HepG2 (cell line): Measurements from ENCODE around the gene SMARCD1. TPM values are rescaled to one million over a fixed set of nuclear protein-coding genes. Genes with fewer than 3 reads are reported as not detected.
A peak's percentile ranks its signal among the peaks of the same experiment; 100 is the strongest.

Experiments
- CCAR2 ChIP-seq: fragments of 200-400 bp; formaldehyde crosslinking; optimal IDR thresholded peaks from 2 replicates; pipeline ENCODE3; 2018; ENCODE audit warnings: low read depth, mild to moderate bottlenecking, low read length, moderate library complexity
- ELF3 ChIP-seq: IDR thresholded peaks from 2 replicates; pipeline ENCODE4 v1.6.1; 2016; ENCODE audit warnings: missing genetic modification reagents, missing compliant biosample characterization
- FOXA3 ChIP-seq: IDR thresholded peaks from 2 replicates; pipeline ENCODE4 v1.6.1; 2016; ENCODE audit warnings: missing genetic modification reagents, missing compliant biosample characterization
- HNRNPL ChIP-seq: fragments of 200-400 bp; formaldehyde crosslinking; IDR thresholded peaks from 2 replicates; pipeline ENCODE4 v1.6.1; 2017; ENCODE audit warnings: mild to moderate bottlenecking, low read depth, low read length
- JARID2 ChIP-seq: sonication (generic); formaldehyde crosslinking; IDR thresholded peaks from 2 replicates; pipeline ENCODE4 v1.8.1; 2023; ENCODE audit warnings: missing genetic modification reagents, inconsistent platforms; ENCODE audit not compliant: insufficient replicate concordance
- MAZ ChIP-seq, 2 experiments: sonication (generic) in 1 of 2; formaldehyde crosslinking in 1 of 2; IDR thresholded peaks; 2 replicates each; pipeline versions ENCODE4 v1.5.0 to v1.6.1; 2012 to 2020; ENCODE audit warnings: low read depth in 2 of 2, mild to moderate bottlenecking in 2 of 2, borderline replicate concordance in 1 of 2, improper control_type of control experiment in 1 of 2, low read length in 1 of 2, missing genetic modification reagents in 1 of 2, moderate library complexity in 1 of 2
- MYNN ChIP-seq: sonication (generic); formaldehyde crosslinking; IDR thresholded peaks from 2 replicates; pipeline ENCODE4 v1.4.0; 2020; ENCODE audit warnings: mild to moderate bottlenecking, low read depth, missing genetic modification reagents
- NPAS2 ChIP-seq: sonication (generic); formaldehyde crosslinking; IDR thresholded peaks from 2 replicates; pipeline ENCODE4 v1.8.0; 2022; ENCODE audit warnings: mild to moderate bottlenecking, missing genetic modification reagents, borderline replicate concordance
- SAP130 ChIP-seq: IDR thresholded peaks from 2 replicates; pipeline ENCODE4 v1.6.1; 2016; ENCODE audit warnings: low read depth
- SIX4 ChIP-seq: sonication (generic); formaldehyde crosslinking; IDR thresholded peaks from 2 replicates; pipeline ENCODE4 v1.4.0; 2020; ENCODE audit warnings: missing genetic modification reagents
- SP5 ChIP-seq: IDR thresholded peaks from 2 replicates; pipeline ENCODE4 v1.6.1; 2016; ENCODE audit warnings: low read depth, borderline replicate concordance
- SSRP1 ChIP-seq: IDR thresholded peaks from 2 replicates; pipeline ENCODE4 v1.6.1; 2016; ENCODE audit warnings: control low read depth
- TBX2 ChIP-seq: sonication (generic); formaldehyde crosslinking; IDR thresholded peaks from 2 replicates; pipeline ENCODE4 v1.5.0; 2020; ENCODE audit warnings: missing genetic modification reagents, mild to moderate bottlenecking, borderline replicate concordance
- ZNF180 ChIP-seq: sonication (generic); formaldehyde crosslinking; IDR thresholded peaks from 2 replicates; pipeline ENCODE4 v1.4.0; 2020; ENCODE audit warnings: low read depth, missing genetic modification reagents, borderline replicate concordance
- ZNF263 ChIP-seq: sonication (generic); formaldehyde crosslinking; IDR thresholded peaks from 2 replicates; pipeline ENCODE4 v1.4.0; 2020; ENCODE audit warnings: missing genetic modification reagents
- ZNF264 ChIP-seq: sonication (generic); formaldehyde crosslinking; IDR thresholded peaks from 2 replicates; pipeline ENCODE4 v1.4.0; 2020; ENCODE audit warnings: missing genetic modification reagents
- ZNF615 ChIP-seq: sonication (generic); formaldehyde crosslinking; IDR thresholded peaks from 2 replicates; pipeline ENCODE4 v1.5.0; 2020; ENCODE audit warnings: mild to moderate bottlenecking, missing genetic modification reagents, borderline replicate concordance
- polyA plus RNA-seq, 8 experiments: library from polyadenylated mRNA; depleted of rRNA in 3 of 8; stranded (reverse) in 7 of 8; unstranded in 1 of 8; fragments of >200 nt; fragmentation: Illumina TruSeq in 4 of 8; extraction: Trizol in 4 of 8; gene quantifications; 2 replicates each; pipeline versions ENCODE4 v1.2.1 to v1.2.3, GENCODE V29; 2011 to 2016; ENCODE audit warnings: low read depth in 4 of 8, missing spikeins in 1 of 8, mixed read lengths in 1 of 8; ENCODE audit not compliant: insufficient read depth in 1 of 8
- total RNA-seq, 5 experiments: library from RNA; depleted of rRNA; stranded (reverse); fragments of >200 nt; fragmentation: Illumina TruSeq; extraction: Trizol; gene quantifications; 2 replicates each; pipeline ENCODE4 v1.2.3, GENCODE V29; 2016; ENCODE audit warnings: low read depth in 1 of 5
- TF ChIP-seq, protein P1 (sequence below): sonication (generic); formaldehyde crosslinking; IDR thresholded peaks from 2 replicates; pipeline ENCODE4 v1.5.0; 2020; ENCODE audit warnings: mild to moderate bottlenecking, missing genetic modification reagents, borderline replicate concordance

Gene SMARCD1
- total and polyA plus RNA-seq, 2 of the 13 experiments (the other 11 are each of a cell fraction or from before 2014, with no cell fraction given) = 51.7 to 54.6 TPM

DNA sequence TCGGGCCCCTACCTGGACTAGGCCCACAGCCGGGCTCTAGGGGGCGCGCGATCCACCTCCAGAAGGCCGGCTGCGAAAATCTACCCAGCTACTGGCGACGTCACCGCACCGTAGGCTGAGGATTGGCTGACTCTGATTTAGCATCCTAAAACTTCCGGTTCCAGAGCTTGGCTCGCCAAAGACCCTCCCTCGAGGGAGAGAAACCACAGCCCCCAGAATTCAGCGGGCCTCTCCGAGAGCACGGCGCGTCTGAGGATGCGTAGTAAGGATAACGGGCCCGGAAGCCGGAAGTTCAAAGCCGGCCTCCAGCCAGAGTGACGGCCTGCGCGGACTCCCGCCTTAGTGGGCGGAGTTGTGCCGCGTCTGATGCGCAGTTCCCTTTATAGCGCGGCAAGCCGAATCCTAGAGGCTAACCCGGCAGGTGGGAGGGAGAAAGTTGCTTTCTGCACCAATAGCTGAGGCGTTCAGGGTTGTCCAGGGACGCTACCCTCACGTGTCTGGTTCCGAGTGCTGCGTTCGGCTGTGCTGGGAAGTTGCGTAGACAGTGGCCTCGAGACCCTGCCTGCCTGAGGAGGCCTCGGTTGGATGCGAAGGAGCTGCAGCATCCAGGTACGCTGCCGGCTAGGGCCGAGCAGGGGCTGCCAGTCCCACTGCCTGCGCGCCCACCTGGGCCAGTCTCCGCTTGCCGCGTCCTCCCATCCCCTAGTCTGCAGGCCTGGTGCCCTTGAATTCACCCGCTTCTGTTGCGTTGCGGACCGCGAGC lies 26.7 kb downstream of the SMARCD1 start, which contains the start of gene COX14 (continued):
- TF ChIP-seq, protein P1, sequence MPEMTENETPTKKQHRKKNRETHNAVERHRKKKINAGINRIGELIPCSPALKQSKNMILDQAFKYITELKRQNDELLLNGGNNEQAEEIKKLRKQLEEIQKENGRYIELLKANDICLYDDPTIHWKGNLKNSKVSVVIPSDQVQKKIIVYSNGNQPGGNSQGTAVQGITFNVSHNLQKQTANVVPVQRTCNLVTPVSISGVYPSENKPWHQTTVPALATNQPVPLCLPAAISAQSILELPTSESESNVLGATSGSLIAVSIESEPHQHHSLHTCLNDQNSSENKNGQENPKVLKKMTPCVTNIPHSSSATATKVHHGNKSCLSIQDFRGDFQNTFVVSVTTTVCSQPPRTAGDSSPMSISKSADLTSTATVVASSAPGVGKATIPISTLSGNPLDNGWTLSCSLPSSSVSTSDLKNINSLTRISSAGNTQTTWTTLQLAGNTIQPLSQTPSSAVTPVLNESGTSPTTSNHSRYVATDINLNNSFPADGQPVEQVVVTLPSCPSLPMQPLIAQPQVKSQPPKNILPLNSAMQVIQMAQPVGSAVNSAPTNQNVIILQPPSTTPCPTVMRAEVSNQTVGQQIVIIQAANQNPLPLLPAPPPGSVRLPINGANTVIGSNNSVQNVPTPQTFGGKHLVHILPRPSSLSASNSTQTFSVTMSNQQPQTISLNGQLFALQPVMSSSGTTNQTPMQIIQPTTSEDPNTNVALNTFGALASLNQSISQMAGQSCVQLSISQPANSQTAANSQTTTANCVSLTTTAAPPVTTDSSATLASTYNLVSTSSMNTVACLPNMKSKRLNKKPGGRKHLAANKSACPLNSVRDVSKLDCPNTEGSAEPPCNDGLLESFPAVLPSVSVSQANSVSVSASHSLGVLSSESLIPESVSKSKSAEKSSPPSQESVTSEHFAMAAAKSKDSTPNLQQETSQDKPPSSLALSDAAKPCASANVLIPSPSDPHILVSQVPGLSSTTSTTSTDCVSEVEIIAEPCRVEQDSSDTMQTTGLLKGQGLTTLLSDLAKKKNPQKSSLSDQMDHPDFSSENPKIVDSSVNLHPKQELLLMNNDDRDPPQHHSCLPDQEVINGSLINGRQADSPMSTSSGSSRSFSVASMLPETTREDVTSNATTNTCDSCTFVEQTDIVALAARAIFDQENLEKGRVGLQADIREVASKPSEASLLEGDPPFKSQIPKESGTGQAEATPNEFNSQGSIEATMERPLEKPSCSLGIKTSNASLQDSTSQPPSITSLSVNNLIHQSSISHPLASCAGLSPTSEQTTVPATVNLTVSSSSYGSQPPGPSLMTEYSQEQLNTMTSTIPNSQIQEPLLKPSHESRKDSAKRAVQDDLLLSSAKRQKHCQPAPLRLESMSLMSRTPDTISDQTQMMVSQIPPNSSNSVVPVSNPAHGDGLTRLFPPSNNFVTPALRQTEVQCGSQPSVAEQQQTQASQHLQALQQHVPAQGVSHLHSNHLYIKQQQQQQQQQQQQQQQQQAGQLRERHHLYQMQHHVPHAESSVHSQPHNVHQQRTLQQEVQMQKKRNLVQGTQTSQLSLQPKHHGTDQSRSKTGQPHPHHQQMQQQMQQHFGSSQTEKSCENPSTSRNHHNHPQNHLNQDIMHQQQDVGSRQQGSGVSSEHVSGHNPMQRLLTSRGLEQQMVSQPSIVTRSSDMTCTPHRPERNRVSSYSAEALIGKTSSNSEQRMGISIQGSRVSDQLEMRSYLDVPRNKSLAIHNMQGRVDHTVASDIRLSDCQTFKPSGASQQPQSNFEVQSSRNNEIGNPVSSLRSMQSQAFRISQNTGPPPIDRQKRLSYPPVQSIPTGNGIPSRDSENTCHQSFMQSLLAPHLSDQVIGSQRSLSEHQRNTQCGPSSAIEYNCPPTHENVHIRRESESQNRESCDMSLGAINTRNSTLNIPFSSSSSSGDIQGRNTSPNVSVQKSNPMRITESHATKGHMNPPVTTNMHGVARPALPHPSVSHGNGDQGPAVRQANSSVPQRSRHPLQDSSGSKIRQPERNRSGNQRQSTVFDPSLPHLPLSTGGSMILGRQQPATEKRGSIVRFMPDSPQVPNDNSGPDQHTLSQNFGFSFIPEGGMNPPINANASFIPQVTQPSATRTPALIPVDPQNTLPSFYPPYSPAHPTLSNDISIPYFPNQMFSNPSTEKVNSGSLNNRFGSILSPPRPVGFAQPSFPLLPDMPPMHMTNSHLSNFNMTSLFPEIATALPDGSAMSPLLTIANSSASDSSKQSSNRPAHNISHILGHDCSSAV (CRISPR knock-in tag) = no peak
- TF ChIP-seq ZNF263 (CRISPR knock-in tag) (peak; percentile 37; the same call in 1 of the 2 replicates), MAZ (IDR thresholded peaks at IDR 0.05; ENCODE audit: borderline replicate concordance, low read depth, low read length) (0 out of 2 replicates have a peak, but pooled peaks have one; percentile 27), MAZ (CRISPR knock-in tag; IDR thresholded peaks at IDR 0.05; ENCODE audit: low read depth) (peak; percentile 76), SAP130 (CRISPR knock-in tag) (peak; percentile 96), JARID2 (no peak), ELF3 (CRISPR knock-in tag) (0 out of 2 replicates have a peak, but pooled peaks have one; percentile 49), SP5 (peak; percentile 86), NPAS2 (CRISPR knock-in tag) (no peak), TBX2 (CRISPR knock-in tag) (peak; percentile 85), ZNF264 (CRISPR knock-in tag) (peak; percentile 7; the same call in 1 of the 2 replicates), MYNN (CRISPR knock-in tag) (no peak), SIX4 (CRISPR knock-in tag) (no peak), CCAR2 (no peak), FOXA3 (CRISPR knock-in tag) (peak; percentile 14; the same call in 1 of the 2 replicates), SSRP1 (CRISPR knock-in tag) (no peak), ZNF615 (no peak), HNRNPL (peak; percentile 96), ZNF180 (CRISPR knock-in tag) (no peak)
